Mesodermal cell (in vitro differentiated cells): Measurements from ENCODE around the gene TAPT1.

Experiments used
- H3K27ac ChIP-seq: 2 replicates; pipeline ENCODE4 v1.7.0; 2013; ENCODE audit warnings: mild to moderate bottlenecking, low read depth, low read length, moderate library complexity; ENCODE audit not compliant: severe bottlenecking
- H3K36me3 ChIP-seq: 2 replicates; pipeline ENCODE4 v1.7.1; 2013; ENCODE audit warnings: mild to moderate bottlenecking, low read length, moderate library complexity; ENCODE audit not compliant: control insufficient read depth, insufficient read depth
- H3K4me1 ChIP-seq: one replicate; pipeline ENCODE4 v1.7.1; 2013; ENCODE audit warnings: mild to moderate bottlenecking, low read length; ENCODE audit not compliant: insufficient read depth, control insufficient read depth, poor library complexity, severe bottlenecking
- H3K4me3 ChIP-seq: 2 replicates; pipeline ENCODE4 v1.7.0; 2013; ENCODE audit warnings: low read length, control low read depth, mild to moderate bottlenecking; ENCODE audit not compliant: insufficient read depth, poor library complexity, severe bottlenecking; ENCODE audit errors: extremely low read depth
- H3K9me3 ChIP-seq: 2 replicates; pipeline ENCODE4 v1.7.1; 2013; ENCODE audit warnings: mild to moderate bottlenecking, low read length, moderate library complexity; ENCODE audit not compliant: control insufficient read depth
- WGBS, 2 experiments: methylation state at CpG; one replicate each; pipeline ENCODE4 v1.1.5; 2013; ENCODE audit warnings: missing lambda C conversion rate in 2 of 2; ENCODE audit not compliant: insufficient coverage in 2 of 2; 5-methylcytosine and 5-hydroxymethylcytosine counted together

Gene TAPT1

DNA sequence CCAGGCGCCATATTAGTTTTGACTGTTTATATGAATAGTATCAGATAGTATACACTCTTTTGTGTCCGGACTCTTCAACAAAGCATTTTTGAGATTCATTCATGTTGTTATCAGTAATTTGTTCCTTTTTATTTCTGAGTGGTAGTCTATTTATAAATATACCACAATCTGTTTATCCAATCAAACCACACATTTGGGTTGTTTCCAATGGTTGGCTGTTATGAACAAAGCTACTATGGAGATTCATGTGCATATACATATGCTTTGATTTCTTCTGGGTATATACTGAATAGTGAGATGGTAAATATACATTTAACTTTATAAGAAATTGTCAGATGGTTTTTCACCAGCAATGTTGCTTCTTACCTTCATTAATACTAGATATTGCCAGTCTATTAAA, 36.8 kb upstream of the TAPT1 start:
- no CpG with 5 or more reads among the region's 2 CpGs for WGBS, 2 experiments
- no peak overlapping the region for H3K27ac ChIP-seq
- H3K9me3 ChIP-seq, result no peaks in the 10 kb centered on the region
- H3K4me3 ChIP-seq, result no peak overlapping the region
- H3K4me1 ChIP-seq, result no peaks in the 10 kb centered on the region
- no peaks in the 10 kb centered on the region for H3K36me3 ChIP-seq

DNA sequence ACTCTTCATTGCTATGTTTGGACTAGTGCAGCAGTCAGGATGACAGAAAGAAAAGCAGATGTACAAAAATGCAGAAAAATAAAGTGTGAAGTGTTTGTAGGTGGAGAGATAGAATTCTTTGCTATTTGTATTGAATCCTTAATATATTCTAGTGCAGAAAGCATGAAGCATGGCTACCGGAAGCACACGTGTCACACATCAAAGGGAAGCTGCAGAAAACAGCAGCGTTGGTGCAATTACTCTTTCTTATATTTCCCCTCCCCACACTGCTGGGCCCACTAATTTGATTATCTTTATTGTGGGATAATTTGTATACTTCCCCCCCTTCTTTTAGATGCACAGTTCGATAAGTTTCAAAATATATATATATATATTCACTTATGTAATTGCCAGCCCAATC, 35.9 kb upstream of the TAPT1 start:
- no peaks in the 10 kb centered on the region for H3K36me3 ChIP-seq
- H3K9me3 ChIP-seq, result no peaks in the 10 kb centered on the region
- H3K4me3 ChIP-seq, result no peak overlapping the region
- WGBS, 2 experiments, result 100% methylated on average over 2 of the region's 4 CpGs
- no peaks in the 10 kb centered on the region for H3K4me1 ChIP-seq
- no peak overlapping the region for H3K27ac ChIP-seq

DNA sequence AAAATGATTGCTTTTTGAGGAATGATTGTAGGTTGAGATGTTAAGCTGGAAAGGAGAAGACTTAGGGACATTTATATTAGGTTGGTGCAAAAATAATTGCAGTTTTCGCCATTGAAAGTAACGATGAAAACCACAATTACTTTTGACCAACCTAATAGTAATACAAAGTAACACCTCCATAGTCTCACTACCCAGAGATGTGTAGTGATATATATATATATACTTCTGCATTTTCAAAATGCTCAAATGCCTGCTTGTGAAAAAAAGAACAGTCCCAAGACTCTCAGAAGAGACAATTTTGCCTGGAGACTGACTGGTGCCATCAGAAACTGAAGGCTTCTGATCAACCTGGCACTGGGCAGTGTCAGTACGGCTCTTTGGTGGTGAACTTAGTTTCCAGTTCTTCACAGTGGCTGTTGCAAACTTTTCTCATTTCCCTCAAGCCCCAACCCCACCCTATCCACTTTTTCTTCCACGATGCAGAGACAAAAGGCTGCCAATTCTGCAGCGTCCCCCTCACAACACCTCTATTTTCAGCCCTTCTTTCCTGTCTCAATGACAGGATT, 35.1 kb upstream of the TAPT1 start:
- Histone ChIP-seq H3K27ac (no peak overlapping the region), H3K9me3 (no peaks in the 10 kb centered on the region), H3K4me1 (no peaks in the 10 kb centered on the region), H3K4me3 (no peak overlapping the region), H3K36me3 (no peaks in the 10 kb centered on the region)
- WGBS, 2 experiments, result 94% methylated on average over 3 of the region's 5 CpGs

DNA sequence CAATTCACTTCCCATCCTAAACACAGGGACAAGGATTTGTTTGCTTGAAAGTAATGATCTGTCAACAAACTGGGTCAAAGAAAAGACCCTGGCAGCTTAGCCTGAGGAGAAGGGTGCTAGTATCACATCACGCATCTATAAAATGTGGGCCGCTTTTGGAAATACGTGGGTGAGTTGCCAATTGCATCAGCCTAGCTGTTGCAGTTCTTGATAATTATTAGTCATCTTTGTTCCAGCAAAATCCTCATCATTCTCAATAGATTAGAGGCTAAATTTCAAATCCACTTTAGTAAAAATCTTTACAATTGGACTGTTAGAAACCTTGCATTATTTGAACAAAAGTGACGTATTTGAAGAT, 33.6 kb upstream of the TAPT1 start:
- Histone ChIP-seq H3K9me3 (no peaks in the 10 kb centered on the region), H3K4me1 (no peaks in the 10 kb centered on the region), H3K4me3 (no peak overlapping the region), H3K36me3 (no peaks in the 10 kb centered on the region), H3K27ac (no peak overlapping the region)
- 100% methylated on average over 1 to 3 of the region's 4 CpGs for WGBS, 2 experiments

DNA sequence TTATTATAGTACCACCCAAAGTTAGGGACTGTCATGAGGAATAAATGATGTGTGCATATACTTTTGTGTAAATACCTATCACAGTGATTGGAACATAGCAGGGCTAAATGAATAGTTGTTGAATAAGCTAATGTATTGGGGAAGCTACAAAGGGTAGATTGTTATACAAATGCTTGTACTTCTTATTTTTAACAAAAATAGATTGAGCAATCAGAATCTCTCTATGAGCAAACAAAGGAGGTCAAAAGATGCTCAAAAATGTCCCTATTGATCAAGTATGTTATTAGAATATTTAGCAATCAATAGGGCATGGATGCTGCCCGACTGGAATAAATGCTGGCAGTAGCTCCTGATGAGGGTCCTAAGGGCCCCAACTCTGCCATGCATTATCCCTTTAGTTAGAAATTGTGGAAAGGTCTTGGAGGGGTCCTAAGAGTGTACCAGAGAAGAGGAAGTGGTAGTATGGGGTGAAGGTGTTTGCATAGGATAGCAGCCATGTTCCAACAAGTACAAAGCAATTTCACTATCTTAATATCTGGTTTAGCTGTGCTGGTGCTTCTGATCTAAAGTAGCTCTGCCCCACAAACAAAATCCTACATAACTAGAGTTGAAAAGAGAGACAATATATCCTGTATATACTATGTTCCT, 33.1 kb upstream of the TAPT1 start:
- no peaks in the 10 kb centered on the region for H3K4me1 ChIP-seq
- no peak overlapping the region for H3K27ac ChIP-seq
- H3K36me3 ChIP-seq, result no peaks in the 10 kb centered on the region
- 71 to 88% methylated on average over 1 of the region's 1 CpG for WGBS, 2 experiments
- no peak overlapping the region for H3K4me3 ChIP-seq
- no peaks in the 10 kb centered on the region for H3K9me3 ChIP-seq

DNA sequence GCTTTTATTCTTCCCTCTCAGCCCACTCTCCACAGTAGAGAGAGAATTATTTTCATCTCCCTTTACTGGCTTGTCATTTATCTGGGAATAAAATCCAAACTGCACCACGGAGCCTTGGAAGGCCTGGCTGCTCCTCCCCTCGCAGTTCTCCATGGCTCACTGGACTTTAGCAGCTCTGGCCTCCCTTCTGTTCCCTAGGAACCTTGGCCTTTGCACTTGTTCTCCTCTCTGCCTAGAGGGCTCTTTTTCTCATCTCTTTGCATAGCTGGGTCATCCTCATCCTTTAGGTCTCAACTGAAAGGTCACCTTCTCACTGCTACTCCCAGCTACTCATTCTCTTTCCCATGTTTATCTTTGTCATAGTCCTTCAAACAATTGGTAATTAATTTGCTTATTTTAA, 31.3 kb upstream of the TAPT1 start:
- Histone ChIP-seq H3K4me1 (no peaks in the 10 kb centered on the region), H3K9me3 (no peaks in the 10 kb centered on the region), H3K27ac (no peak overlapping the region), H3K36me3 (no peaks in the 10 kb centered on the region), H3K4me3 (no peak overlapping the region)
- 88 to 97% methylated on average over 2 of the region's 2 CpGs for WGBS, 2 experiments

DNA sequence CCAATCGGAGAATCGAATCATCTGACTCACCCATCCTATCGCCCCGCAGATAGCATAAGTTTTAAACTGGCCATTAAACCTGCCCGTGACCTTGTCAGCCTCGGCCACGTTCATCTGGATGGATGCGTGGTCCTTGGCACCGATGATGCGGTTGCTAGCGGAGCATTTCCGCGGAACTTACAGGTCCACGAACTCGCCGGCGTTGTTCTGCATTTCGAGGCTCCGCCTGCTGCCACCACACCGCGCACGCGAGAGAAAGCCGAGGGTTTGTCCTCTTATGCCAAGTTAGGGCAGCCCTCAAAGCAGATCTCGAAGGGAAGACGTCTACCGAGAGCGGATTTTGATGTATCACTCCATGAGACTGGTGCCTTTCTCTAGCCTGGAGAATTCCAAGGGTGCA, 30.1 kb upstream of the TAPT1 start:
- H3K27ac ChIP-seq, result no peak overlapping the region
- no peaks in the 10 kb centered on the region for H3K36me3 ChIP-seq
- no peaks in the 10 kb centered on the region for H3K4me1 ChIP-seq
- H3K9me3 ChIP-seq, result no peaks in the 10 kb centered on the region
- no peak overlapping the region for H3K4me3 ChIP-seq
- 94 to 98% methylated on average over 28 of the region's 28 CpGs for WGBS, 2 experiments

DNA sequence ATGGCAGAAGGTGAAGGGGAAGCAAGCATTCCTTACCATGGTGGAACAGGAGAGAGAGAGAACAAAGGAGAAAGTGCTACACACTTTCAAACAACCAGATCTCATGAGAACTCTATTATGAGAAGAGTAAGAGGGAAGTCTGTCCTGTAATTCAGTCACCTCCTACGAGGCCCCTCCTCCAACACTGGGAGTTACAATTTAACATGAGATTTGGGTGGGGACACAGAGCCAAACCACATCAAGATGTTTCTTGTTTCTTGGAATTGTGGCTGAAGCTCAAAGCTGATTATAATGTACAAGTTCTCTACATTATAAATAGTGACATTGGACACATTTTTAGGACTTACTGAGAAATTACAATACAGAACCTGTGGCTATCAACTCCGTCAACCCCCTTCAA, 29.5 kb upstream of the TAPT1 start:
- no peaks in the 10 kb centered on the region for H3K4me1 ChIP-seq
- H3K9me3 ChIP-seq, result no peaks in the 10 kb centered on the region
- H3K36me3 ChIP-seq, result no peaks in the 10 kb centered on the region
- H3K27ac ChIP-seq, result no peak overlapping the region
- 100% methylated on average over 1 of the region's 2 CpGs; no CpG with 5 or more reads in 1 of the 2 experiments for WGBS, 2 experiments
- H3K4me3 ChIP-seq, result no peak overlapping the region

DNA sequence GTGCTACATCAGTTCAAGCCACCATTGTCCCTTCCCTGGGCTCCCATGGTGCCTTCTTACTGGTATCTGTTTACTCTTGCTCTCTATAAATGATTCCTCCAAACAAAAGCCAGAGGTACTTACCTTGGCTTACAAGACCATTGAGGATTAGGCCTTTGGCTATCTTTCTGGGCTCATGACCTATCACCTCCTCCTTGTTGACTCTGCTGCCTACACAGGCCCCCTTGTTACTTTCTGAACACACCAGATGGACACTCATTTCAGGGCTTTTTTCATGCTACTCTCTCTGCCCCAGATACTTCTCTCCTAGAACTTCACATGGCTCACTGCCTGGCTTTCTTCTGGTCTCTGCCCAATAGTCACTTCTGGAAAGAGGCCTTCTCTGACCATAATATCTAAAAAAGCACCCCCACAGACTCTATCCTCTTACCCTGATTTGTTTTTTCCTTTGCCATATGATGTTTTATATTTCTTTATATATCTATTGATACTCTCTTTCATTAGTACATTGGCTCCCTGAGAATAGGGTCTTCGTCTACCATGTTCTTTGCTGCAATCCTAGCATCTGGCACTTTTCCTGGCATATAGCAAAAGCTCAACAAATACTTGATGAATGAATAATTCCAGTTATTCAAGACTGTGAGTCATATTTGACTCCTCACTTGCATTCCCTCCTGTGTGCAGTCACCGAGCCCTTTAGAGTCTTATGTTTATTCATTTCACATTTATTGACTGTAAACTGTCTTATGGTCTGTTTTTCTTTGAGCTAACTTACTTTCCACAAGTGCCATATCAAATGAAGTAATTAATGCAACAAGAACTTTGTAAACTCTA, 27.1 kb upstream of the TAPT1 start:
- H3K4me1 ChIP-seq, result no peaks in the 10 kb centered on the region
- no CpG with 5 or more reads among the region's 2 CpGs for WGBS, 2 experiments
- H3K27ac ChIP-seq, result no peak overlapping the region
- H3K4me3 ChIP-seq, result no peak overlapping the region
- no peaks in the 10 kb centered on the region for H3K9me3 ChIP-seq
- no peaks in the 10 kb centered on the region for H3K36me3 ChIP-seq

DNA sequence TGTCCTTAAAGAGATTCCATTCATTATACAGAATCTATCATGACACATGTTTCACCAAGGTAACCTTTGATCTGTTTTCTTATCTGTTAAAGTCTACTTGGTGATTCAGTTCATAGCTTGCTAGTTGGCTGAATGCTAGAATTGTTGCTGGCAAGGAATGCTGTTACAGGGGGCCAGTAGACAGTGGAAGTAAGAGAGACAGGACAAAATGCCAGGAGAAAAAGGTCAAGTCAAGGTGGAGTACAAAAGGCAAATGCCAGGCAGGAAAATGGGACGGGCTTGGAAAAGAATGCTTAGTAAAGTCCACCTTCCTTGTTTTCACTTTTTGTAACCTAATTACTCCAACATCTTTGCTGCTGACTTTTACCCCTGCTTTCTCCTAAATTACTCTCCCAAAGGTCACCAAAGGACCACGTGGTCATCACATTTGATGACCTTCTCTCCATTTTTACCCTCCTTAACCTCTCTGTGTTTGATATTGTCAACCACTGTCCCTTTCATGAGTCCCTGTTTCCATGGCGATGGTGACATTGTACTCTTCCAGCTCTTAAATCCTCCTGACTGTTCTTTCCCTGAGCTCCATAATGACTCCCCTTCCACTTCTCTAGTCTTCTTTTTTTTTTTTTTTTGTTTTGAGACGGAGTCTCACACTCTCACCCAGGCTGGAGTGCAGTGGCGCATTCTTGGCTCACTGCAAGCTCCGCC, 24.5 kb upstream of the TAPT1 start:
- Histone ChIP-seq H3K27ac (no peak overlapping the region), H3K4me3 (no peak overlapping the region), H3K9me3 (no peaks in the 10 kb centered on the region), H3K4me1 (no peaks in the 10 kb centered on the region), H3K36me3 (no peaks in the 10 kb centered on the region)
- 85 to 90% methylated on average over 3 to 4 of the region's 6 CpGs for WGBS, 2 experiments
